Amniotic epithelial cell (primary cell): Measurements from ENCODE around the gene ADGRB3.
"Not testable (repeated sequence)": the region's sequence is repeated elsewhere in the genome, so short reads cannot be mapped to it uniquely, and the experiment has no call there.

Source experiments
- DNase-seq: peaks from one replicate; pipeline ENCODE4 v3.0.0-alpha.2; 2010; ENCODE audit warnings: low read depth

Gene ADGRB3

GRCh38 chr6:69349771-69350170 lies 714.7 kb downstream of the ADGRB3 start:
- DNase-seq: no peak

- no peak for DNase-seq
Measured at GRCh38 chr6:69362209-69362608, 727.1 kb downstream of the ADGRB3 start.

- DNase-seq: no peak
Measured at GRCh38 chr6:69366831-69367230, 731.7 kb downstream of the ADGRB3 start.

DNA sequence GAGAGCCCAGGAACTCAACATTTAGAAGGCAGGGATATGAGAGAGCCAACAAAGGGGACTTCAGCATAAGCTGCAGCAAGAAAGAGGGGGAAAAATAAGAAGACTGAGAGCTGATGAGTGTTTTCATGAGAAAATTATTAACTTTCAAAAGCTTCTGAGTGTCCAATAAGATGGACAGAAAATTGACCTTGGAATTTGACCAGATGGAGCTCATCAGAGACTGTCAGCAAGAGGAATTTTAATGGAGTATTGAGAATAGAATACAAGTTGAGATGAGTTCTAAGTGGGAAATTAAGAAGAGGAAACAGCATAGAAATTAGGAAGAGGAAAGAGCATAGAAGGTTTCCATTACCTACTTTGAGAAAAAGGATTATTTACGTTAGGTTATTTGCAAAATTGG lies 733.5 kb downstream of the ADGRB3 start:
- DNase-seq: no peak

DNA sequence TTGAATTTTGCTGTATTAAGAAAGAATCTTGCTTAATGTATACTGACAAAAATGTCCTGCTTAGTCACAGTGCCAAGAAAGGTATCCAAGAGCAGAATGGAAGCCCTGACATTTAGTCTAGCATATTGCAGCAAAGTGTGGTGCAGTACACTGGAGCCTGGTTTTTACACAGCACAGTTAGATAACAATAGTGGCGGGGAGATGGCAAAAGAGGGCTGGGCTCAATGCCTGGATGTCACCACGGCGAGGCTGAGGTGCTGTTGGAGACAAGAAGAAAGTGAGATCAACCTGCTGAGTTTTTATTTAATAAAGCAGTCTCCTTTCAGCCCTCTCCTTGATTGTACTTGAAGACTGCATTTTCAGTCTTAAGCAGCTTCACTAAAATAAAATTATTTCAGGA lies 735.7 kb downstream of the ADGRB3 start:
- no peak for DNase-seq

- DNase-seq: no peak
Measured at GRCh38 chr6:69378326-69378725, 743.2 kb downstream of the ADGRB3 start.

GRCh38 chr6:69379518-69379917 lies 744.4 kb downstream of the ADGRB3 start:
- no peak for DNase-seq

DNA sequence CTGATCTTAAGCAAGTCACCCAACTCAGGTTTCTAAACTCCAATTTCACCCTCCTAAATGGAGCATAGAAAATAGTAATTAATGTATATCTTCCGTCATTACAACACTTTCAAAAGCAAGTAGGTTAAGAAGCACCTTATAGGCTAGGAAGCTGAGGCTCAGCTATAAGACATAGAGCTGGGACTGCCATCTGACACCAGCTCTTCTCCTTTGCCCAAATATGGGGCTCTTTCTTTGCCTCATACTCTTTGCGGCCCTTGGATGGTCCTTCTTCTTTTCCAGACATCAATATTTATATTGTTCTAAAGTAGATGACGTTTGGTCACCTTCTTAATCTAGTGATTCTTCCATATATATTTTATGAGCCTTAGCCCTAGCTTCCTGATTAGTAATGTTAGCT lies 748.5 kb downstream of the ADGRB3 start:
- no peak for DNase-seq

GRCh38 chr6:69386426-69386825 lies 751.3 kb downstream of the ADGRB3 start:
- no peak for DNase-seq

- DNase-seq: no peak
Measured at GRCh38 chr6:69390125-69390524, 755.0 kb downstream of the ADGRB3 start.

- DNase-seq: no peak
Measured at GRCh38 chr6:69391106-69391505, 756.0 kb downstream of the ADGRB3 start.

DNA sequence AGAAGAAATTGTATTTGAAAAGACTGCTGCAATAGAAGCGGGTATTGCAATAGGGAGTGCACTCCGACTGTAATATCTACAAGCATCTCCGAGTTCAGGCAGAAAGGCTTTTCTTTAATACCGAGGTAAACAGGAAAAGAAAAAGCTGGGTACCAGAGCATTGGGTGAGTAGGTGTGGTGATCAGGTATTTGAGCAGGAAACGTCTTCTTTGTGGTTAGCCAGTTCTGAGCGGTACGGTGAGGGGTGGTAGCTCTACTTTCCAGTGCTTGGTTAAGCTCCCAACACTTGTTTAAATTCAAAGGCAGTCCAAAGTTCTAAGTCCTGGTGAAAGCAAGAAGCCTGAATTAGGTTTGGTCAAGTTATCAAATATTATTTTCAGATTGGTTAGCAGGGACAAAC lies 757.7 kb downstream of the ADGRB3 start:
- DNase-seq: no peak

DNA sequence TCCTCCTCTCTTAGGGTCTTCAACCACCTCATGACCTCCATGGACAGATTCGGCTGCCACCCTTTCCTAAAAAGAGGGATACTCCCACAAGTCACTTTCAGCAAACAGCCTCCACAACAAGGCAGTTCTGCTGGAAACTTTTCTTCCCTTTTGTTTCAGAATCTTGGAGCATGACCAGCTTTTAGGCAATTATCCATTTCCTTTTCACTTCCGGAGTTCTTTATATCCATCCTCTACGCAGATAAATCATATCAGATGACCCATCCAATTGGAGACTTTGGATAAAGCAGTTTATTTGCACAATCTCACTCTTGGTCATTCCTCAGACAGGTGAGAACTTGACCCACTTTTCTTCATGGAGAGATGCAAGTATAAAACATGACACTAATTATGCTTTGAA lies 763.2 kb downstream of the ADGRB3 start:
- no peak for DNase-seq

GRCh38 chr6:69398729-69399128 lies 763.6 kb downstream of the ADGRB3 start:
- DNase-seq: no peak

DNA sequence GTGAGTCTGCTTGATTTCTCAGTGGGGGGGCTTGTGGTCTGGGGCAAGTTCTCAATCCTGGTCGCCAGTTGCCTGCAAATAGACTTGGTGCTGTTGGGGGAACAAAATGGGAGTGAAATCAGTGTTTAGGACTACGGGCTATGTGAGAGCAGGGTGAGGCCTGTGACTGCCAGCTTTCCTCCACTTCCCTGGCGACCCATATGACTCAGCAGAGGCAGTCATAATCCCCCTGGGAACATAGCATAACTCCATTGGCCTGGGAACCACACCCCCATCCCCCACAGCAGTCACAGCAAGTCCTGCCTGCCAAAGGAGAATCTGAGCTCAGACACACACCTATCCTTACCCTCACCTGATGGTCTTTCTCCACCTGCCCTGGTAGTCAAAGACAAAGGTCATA lies 773.8 kb downstream of the ADGRB3 start:
- DNase-seq: no peak

GRCh38 chr6:69416776-69417175 lies 781.7 kb downstream of the ADGRB3 start:
- DNase-seq: no peak

DNA sequence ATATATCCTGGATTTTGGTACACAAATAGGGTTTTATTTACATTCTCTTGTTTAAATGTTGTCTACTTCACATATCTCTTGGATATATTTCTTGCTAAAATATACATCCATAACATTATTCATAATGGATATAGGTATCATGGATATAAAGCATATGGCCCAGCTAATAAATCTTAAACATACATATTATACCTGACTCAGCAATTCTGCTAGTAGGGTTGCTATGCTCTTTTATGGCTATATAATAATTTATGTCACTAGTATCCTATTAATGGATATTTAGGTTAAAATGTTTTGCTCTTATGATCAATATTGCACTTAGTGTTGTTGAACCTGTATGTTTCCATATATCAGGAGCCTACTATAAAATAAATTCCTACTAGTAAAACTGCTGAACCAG lies 786.2 kb downstream of the ADGRB3 start:
- DNase-seq: no peak

DNA sequence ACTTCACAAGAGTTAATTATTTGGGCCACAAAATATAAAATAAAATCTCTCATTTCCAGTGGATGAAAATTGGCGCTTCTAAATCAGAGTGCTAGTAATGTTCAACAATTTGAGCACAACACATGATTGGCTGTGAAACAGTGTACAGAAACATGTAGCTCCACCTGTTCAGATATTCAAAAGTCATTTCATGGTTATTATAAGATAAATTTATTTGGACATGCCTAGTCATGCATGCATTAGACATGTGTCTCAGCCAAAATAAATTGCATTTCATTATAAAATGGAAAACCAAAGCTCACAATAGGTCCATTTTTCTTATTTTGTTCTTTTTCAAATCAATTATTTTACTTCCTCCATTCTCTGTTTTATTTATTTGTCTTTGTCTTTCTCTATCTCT lies 786.9 kb downstream of the ADGRB3 start:
- DNase-seq: no peak

- DNase-seq: no peak
Measured at GRCh38 chr6:69422475-69422874, 787.4 kb downstream of the ADGRB3 start.

GRCh38 chr6:69423785-69424184 lies 788.7 kb downstream of the ADGRB3 start:
- no peak for DNase-seq

- no peak for DNase-seq
Measured at GRCh38 chr6:69424581-69424980, 789.5 kb downstream of the ADGRB3 start.

- no peak for DNase-seq
Measured at GRCh38 chr6:69427882-69428281, 792.8 kb downstream of the ADGRB3 start.

- DNase-seq: not testable (repeated sequence)
Measured at GRCh38 chr6:69432168-69432567, 797.1 kb downstream of the ADGRB3 start.

- DNase-seq: not testable (repeated sequence)
Measured at GRCh38 chr6:69433116-69433515, 798.0 kb downstream of the ADGRB3 start.

DNA sequence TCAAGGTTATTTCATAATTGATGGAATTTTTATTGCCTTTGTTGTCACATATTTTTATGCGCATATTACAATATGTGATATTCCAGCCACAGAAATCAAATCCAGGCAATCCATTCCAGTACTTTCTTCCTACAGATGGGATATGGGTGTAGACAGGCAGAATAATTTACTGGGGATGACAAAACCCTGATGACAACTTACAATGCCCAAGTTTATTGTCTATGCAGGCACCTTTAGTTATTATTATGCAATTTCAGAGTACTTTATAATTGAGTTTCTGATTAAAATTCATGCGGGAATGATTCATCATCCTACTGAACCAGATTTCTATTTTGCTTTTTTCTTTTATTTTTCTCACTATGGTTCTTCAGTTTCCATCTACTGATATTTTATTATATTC lies 803.0 kb downstream of the ADGRB3 start:
- DNase-seq: no peak
